DMS79 (cell line): ENCODE results near the gene PRKG1.
"Not testable (repeated sequence)": the region's sequence is repeated elsewhere in the genome, so short reads cannot be mapped to it uniquely, and the experiment has no call there.

ENCODE experiments used
- DNase-seq: peaks from one replicate; lab custom pipeline; 2025; lab: John Stamatoyannopoulos, UW

Gene PRKG1

GRCh38 chr10:52215745-52216361 lies 1141.6 kb downstream of the PRKG1 start:
- DNase-seq, result no peak

- DNase-seq, result no peak
These were observed 1142.6 kb downstream of the PRKG1 start for GRCh38 chr10:52216852-52217251.

- DNase-seq, result no peak
These were observed 1143.2 kb downstream of the PRKG1 start for GRCh38 chr10:52217531-52217930.

GRCh38 chr10:52220947-52221346 lies 1146.7 kb downstream of the PRKG1 start:
- DNase-seq, result no peak

- no peak for DNase-seq
These were observed 1147.6 kb downstream of the PRKG1 start for GRCh38 chr10:52221923-52222322.

GRCh38 chr10:52226197-52226847 lies 1152.0 kb downstream of the PRKG1 start:
- DNase-seq, result no peak

- no peak for DNase-seq
These were observed 1154.3 kb downstream of the PRKG1 start for GRCh38 chr10:52228556-52228955.

GRCh38 chr10:52229291-52229931 lies 1155.1 kb downstream of the PRKG1 start:
- DNase-seq, result no peak

GRCh38 chr10:52232561-52233350 lies 1158.5 kb downstream of the PRKG1 start:
- no peak for DNase-seq

- DNase-seq, result not testable (repeated sequence)
These were observed 1159.2 kb downstream of the PRKG1 start for GRCh38 chr10:52233351-52233991.

- no peak for DNase-seq
These were observed 1165.5 kb downstream of the PRKG1 start for GRCh38 chr10:52239771-52240170.

GRCh38 chr10:52245547-52245946 lies 1171.3 kb downstream of the PRKG1 start:
- DNase-seq, result no peak

- DNase-seq, result not testable (repeated sequence)
These were observed 1173.6 kb downstream of the PRKG1 start for GRCh38 chr10:52247929-52248328.

- DNase-seq, result no peak
These were observed 1174.5 kb downstream of the PRKG1 start for GRCh38 chr10:52248697-52249306.

GRCh38 chr10:52249850-52250395 lies 1175.6 kb downstream of the PRKG1 start:
- no peak for DNase-seq

GRCh38 chr10:52250510-52250909 lies 1176.2 kb downstream of the PRKG1 start:
- DNase-seq, result no peak

- DNase-seq, result no peak
These were observed 1178.0 kb downstream of the PRKG1 start for GRCh38 chr10:52252307-52252706.

- DNase-seq, result no peak
These were observed 1182.8 kb downstream of the PRKG1 start for GRCh38 chr10:52256832-52257691.

GRCh38 chr10:52257692-52258075 lies 1183.4 kb downstream of the PRKG1 start:
- DNase-seq, result no peak

GRCh38 chr10:52258799-52259425 lies 1184.6 kb downstream of the PRKG1 start:
- DNase-seq, result no peak
